HG02981 (cell line): ENCODE measurements around the gene SAFB.
A peak's percentile ranks its signal among the peaks of the same experiment; 100 is the strongest.

Experiments
- ATAC-seq: cut with Tn5 transposase; IDR thresholded peaks from one replicate; pipeline ENCODE4 v1.9.1; 2021; ENCODE audit warnings: mild to moderate bottlenecking, moderate library complexity; ENCODE audit not compliant: unreplicated experiment

Gene SAFB

GRCh38 chr19:5664515-5664914 is 41.6 kb downstream of the SAFB start:
- no peak for ATAC-seq

- no peak for ATAC-seq
Observed at GRCh38 chr19:5665781-5666513, 43.1 kb downstream of the SAFB start.

- no peak for ATAC-seq
Observed at GRCh38 chr19:5666921-5667610, 44.2 kb downstream of the SAFB start.

GRCh38 chr19:5667751-5668271 is 44.9 kb downstream of the SAFB start:
- no peak for ATAC-seq

- ATAC-seq, result no peak
Observed at GRCh38 chr19:5669212-5669611, 46.3 kb downstream of the SAFB start.

GRCh38 chr19:5671600-5671999 is 48.7 kb downstream of the SAFB start:
- no peak for ATAC-seq

- ATAC-seq, result no peak
Observed at GRCh38 chr19:5672708-5673459, 50.0 kb downstream of the SAFB start.

GRCh38 chr19:5673752-5674151 is 50.9 kb downstream of the SAFB start:
- ATAC-seq, result no peak

GRCh38 chr19:5674714-5675113 is 51.8 kb downstream of the SAFB start:
- no peak for ATAC-seq

GRCh38 chr19:5676105-5676771 is 53.4 kb downstream of the SAFB start:
- ATAC-seq, result no peak

- ATAC-seq, result no peak
Observed at GRCh38 chr19:5676772-5677105, 53.9 kb downstream of the SAFB start.

GRCh38 chr19:5677136-5677535 is 54.3 kb downstream of the SAFB start:
- no peak for ATAC-seq

- no peak for ATAC-seq
Observed at GRCh38 chr19:5677580-5677979, 54.7 kb downstream of the SAFB start.

GRCh38 chr19:5678071-5678718 is 55.3 kb downstream of the SAFB start:
- no peak for ATAC-seq

- no peak for ATAC-seq
Observed at GRCh38 chr19:5679289-5680083, 56.6 kb downstream of the SAFB start.

GRCh38 chr19:5680084-5680436 is 57.2 kb downstream of the SAFB start:
- ATAC-seq, result no peak

GRCh38 chr19:5680437-5681368 is 57.8 kb downstream of the SAFB start, which contains the start of the genes HSD11B1L and MICOS13:
TSS of gene HSD11B1L (plus strand) at chr19:5681027. CDS start at chr19:5684833, 3,806 bp downstream.
TSS of gene MICOS13 (minus strand) at chr19:5680516. CDS start at chr19:5680486, 30 bp downstream.
- ATAC-seq, result peak; percentile 85

- ATAC-seq, result no peak
Observed at GRCh38 chr19:5681391-5682106, 58.7 kb downstream of the SAFB start.
